Stimulated activated CD4-positive, alpha-beta T cell treated with anti-CD3 and anti-CD28 coated beads, Interleukin-15, amount 100 ng/mL, for 1 hour (primary cell): ENCODE data around the gene SEMA3E.

Experiments
- DNase-seq, 2 donors: peaks; one replicate each; pipeline ENCODE4 v3.0.0-alpha.2; 2020; ENCODE audit warnings: low read depth in 1 of 2, low spot score in 1 of 2

The SEMA3E gene

DNA sequence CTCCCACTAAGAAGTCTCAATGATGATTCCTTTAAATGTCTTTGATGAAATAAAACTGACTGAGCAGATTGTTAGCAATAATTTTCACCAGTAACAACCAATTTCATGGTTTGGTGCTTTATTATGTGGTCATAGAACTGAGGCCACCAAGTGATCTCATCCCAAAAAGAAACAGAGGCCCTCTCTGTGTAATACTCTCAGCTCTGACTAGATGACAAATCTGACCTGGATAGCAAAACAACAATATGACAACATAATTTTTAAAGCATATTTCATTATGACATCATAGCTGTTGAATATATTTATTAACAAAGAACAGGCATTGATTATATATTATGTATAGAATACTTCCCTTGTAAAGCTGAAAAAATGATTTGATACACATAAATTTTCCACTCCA lies 5.9 kb downstream of the SEMA3E start:
- no peak for DNase-seq

DNA sequence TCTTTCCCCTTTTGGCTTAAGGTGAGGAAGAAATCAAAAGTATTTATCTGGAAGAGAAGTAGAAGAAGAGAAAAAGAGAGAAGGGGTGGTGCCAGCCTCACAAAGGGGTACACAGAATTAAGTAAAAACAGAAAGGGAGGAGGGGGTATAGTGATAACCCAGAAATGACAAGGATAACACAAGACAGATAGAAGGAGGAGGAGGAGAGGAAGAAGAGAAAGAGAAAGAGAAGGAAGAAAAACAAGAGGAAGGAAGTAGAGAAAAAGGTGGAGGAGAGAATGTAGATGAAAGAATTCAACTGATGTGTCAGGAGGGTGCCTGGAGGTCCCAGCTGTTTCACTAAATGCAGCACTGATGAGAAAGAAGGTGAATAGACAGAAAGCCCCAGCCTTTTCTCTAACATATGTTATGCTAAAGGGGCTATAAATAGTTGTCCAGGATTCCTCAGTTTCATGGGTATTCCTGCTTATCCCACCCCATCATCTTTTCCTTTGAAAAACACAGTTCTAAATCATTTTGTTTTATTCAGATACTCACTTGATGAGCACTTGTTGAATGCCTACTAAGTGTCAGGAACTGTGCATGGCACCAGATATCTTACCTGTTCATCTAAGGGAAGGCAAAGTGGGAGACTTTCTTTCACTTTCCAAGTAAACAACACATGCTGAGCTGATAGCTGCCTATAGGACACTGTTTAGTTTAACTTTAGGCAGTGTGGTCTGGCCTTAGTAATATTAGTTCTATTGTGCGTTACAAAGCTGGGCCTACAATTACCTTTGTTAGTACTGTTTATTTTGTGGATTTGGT lies 8.0 kb downstream of the SEMA3E start:
- no peak for DNase-seq

DNA sequence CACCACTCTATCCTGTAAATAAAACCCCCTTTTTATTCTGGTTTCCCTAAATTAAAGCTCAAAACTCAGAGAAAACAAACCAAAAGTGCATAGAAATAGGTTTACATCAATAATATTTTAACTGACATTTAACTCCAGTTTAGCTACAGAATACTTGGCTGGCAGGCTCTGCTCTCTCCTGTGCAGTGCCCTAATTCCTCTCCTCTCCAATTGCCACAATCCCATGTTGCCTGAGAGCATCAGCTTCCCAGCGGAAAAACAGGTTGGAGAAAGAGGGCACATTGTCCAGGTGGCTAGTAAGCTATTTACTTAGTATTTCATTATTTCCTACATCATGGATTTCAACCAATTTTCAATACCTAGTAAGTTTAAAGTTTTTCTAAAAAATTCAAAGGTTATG lies 8.7 kb downstream of the SEMA3E start:
- no peak for DNase-seq

DNA sequence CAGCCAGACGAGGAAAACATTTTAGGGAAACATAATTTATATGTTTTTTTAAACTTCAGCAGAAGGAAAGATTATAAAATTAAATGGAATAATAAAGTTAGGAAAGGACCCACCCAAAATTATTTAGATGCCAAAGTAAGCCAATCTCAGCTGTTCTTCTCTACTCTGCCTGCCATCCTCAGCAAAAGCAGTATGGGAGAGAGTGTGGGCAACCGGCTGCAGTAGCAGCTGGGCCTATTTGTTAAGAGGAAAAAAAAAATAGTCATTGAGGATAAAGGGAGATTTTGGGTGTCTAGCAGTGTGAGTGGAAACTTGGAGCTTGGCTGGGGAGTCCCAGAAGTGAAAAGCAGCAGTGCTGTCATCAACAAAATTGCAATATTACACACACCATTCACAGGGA lies 15.4 kb downstream of the SEMA3E start:
- no peak for DNase-seq

DNA sequence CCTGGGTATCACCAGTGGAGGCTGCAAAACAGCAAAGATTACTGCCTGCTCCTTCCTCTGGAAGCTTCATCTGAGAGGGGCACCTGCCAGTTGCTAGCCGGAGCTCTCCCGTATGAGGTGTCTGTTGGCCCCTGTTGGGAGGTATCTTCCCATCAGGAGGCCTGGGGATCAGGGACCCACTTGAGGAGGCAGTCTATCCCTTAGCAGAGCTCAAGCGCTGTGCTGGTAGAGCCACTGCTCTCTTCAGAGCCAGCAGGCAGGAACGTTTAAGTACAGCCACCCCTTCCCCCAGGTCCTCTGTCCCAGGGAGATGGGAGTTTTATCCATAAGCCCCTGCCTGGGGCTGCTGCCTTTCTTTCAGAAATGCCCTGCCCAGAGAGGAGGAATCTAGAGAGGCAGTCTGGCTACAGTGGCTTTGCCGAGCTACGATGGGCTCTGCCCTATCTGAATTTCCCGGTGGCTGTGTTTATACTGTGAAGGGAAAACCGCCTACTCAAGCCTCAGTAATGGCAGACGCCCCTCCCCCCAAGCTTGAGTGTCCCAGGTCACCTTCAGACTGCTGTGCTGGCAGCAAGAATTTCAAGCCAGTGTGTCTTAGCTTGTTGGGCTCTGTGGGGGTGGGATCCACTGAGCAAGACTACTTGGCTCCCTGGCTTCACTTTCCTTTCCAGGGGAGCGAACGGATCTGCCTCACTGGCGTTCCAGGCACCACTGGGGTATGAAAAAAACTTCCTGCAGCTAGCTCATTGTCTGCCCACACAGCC lies 19.6 kb downstream of the SEMA3E start:
- no peak for DNase-seq

DNA sequence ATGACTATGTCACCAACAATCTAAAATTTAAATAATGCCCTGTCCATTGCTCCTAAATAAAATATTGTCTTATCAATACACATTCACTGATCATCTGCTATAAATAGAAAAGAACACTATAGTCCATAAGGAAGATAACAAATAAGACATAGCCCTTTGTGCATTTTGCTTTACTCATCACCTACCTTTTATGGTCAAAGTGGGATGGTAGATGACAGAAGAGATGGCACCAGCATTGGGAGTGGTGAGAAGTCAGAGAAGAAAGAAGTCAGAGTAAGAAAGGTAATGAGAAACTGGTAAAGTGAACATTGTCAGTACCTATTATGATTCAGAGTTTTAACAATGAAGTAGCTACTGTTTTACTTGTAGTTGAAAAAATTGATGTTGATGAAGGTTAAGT lies 31.1 kb downstream of the SEMA3E start:
- DNase-seq, result no peak

DNA sequence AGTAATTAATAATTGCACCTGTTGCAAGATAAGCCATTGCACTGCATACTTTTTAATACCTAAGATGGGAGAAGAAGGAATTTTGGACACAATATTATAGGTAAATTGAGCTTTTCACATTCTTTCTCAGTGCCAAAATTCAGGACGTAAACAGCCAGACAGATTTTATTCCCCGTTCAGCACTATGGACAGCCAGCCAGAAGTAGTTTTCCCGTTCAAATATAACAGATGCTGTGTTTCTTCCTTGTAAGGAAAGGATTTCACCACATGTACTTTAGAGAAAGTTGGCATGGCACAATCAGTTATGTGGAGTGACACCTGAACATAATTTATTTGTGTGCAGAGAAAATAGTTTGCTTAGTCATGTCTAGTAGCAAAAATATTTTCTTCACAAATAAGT lies 34.8 kb downstream of the SEMA3E start:
- DNase-seq, result no peak

DNA sequence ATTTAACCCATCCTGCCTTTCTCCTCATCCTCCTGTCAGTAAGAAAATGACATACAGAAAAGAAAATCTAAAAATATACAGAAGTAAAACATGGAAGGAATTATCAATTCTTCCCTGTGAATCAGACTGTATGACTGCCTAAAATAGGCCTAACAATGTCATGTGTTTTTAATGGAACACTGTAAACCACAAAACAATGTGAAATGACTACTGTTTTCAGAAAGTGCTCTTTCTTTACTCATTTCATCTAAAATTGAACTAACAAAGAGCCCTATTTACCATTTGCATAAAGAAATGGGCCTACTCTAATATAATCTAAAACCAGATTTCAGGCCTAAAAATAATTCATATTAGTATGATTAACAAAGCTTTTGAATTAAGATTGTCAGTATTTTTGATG lies 35.7 kb downstream of the SEMA3E start:
- DNase-seq, result no peak

DNA sequence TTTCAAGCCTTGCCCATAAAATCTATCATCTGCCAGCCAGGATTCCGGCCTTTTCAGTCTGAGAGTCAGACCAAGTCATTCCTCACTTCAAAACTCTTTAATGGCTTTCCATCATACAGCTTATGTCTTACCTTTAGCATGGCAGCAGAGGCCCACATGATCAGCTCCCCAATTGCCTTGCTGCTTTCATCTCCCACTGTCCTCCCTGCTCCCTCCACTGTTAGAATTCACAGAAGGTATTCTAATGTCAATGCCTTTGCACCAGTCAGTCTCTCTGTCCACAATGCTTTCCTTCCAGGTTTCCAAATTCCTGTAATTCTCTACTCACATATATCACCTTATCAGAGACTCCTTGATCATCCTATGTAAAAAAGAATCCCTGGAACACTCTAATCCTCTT lies 37.2 kb downstream of the SEMA3E start:
- no peak for DNase-seq

DNA sequence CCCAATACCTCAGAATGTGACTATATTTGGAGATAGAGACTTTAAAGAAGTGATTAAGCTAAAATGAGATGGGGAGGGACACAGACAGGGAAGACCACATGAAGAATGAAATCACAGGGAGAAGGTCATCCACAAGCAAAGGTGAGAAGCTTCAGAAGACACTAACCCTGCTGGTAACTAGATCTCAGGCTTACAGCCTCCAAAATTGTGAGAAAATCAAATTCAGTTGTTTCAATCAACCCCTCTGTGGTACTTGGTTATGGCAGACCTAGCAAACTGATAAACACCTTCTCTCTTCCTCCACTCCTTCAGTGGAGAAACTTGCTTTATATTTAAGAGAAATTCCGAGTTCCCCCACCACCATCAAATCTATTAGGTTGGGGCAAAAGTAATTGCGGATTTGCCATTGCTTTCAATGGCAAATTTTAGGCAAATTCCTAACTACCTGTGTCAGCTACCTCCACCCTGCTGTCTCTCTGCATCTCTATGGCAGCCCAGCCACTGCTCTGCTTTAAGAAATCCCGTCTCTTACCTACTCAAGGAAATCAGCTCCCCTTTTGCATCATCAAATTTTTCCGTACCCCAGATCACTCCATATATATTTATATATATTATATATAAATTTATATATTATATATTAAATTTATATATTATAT lies 38.2 kb downstream of the SEMA3E start:
- DNase-seq, result no peak

DNA sequence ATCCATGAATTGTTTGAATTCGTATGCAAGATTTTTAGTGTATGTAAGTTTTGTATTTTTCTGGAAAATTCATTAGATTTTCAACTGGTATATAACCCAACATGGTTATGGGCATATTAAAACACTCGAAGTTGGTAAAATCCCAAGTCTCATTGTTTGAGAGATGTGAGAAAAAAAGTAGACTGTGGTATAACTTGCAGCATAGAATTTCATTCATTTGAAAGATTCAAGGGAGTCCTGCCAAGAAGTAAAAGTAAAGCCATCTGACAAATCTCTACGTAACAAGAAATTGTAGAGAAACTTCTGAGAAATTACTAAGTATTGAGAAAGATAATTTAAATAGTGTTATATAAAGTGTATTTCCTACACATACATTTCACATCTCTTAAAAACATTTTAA lies 40.2 kb downstream of the SEMA3E start:
- DNase-seq, result no peak

DNA sequence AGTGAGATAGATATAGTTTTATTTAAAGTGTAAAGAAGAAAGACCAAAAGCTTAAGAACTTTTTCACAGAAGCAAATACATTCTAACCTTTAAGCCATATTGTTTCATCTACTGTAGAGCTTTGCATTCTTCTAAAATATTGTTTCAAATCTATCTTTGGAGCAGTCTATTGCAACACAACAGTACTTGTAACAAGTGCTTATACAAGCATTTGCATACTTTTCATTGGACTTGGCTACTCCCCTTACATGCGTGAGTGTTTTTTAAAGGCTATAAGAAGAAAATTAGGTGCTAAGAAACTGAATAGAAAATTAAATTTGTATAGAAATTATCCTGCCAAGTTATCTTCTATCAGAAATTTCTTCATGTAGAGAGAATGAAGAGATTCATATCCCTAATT lies 45.3 kb downstream of the SEMA3E start:
- DNase-seq, result no peak

DNA sequence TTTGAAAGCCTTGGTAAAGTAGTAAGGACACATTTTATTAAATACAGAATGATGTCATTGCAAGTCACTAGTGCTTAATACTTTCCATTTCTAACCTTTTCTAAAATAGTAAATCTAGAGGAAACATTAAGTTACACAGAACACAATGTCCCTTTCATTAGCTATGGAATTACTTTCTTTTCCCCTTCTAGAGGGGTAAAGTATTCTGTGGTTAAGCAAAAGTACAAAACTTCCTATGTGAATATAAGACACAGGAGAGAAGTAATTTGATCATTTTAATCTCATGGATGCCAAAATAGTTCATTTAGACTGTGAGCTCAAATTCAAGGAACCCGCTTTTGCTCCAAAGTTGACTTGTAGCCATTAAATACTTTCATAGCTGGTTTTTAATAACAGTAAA lies 49.8 kb downstream of the SEMA3E start:
- DNase-seq, result no peak

DNA sequence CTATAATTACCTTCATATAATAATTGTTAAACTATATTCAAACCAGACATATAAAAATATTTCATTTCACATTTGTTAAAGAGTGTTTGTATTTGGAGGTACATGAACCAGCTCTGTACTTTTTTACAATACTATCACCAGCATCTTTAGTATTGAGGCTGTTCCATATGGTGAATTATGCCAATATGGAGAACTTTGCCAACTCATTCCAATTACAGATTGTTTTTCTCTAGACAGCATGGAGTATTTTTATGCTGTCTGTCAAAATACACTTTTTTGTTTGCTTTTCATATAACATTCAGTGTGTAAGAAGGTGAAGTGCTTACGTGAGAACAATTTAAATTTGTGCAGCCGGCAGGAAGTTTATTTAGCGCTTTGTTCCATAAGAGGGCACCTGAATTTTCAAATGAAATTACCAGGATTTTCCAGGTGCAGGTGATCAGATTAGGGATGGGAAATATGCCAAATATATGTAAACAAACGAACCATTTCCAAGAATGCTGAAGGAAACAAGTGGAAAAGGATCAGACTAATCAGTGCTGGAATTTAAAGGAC lies 54.9 kb downstream of the SEMA3E start:
- DNase-seq, result no peak

DNA sequence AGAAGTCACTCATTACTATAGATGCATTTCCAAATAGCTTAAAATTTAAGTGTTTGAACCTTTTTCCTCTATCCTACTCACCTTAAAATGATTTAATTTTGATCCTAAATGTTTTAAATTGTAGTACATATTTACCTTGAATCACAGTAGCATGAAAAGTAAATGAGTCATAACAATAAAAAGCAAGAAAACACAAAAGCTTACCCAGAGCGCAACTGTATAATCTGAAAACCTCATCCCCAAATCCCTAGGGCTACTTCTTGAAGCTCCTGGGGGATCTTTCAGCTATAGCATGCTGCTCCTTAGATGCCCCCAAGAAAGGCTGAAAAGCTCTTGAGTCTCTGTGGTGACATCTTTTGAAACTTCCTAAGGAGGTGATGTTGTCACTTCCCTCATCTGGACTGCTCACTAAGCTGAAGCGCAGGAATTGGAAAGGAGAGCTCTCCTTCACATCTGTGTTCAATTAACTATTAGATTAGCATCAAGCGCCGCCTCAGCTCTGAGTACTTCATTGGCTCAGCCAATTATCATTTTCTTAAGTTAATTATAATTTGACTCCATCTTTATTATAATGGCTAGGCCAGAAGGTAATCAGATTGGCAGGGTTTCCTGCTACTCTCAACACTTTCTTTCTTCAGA lies 60.2 kb downstream of the SEMA3E start:
- DNase-seq, result no peak

DNA sequence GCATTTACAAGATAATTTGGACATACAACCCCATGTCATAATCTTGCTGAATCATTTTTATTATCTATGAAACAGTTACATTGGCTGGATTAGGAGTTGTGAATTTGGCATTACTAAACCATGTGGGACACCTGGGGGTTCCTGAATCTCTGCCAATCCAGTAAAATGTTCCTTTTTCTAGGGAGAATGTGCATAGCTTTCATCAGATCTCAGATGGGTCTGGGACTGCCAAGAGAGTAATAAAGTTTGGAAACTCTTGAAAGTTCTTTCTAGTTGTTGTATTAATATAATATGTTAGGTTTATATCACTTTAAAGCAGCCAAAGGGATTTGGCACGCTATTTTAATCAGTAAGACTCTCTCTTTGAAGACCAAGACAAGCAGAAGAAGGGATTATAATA lies 62.7 kb downstream of the SEMA3E start:
- no peak for DNase-seq

DNA sequence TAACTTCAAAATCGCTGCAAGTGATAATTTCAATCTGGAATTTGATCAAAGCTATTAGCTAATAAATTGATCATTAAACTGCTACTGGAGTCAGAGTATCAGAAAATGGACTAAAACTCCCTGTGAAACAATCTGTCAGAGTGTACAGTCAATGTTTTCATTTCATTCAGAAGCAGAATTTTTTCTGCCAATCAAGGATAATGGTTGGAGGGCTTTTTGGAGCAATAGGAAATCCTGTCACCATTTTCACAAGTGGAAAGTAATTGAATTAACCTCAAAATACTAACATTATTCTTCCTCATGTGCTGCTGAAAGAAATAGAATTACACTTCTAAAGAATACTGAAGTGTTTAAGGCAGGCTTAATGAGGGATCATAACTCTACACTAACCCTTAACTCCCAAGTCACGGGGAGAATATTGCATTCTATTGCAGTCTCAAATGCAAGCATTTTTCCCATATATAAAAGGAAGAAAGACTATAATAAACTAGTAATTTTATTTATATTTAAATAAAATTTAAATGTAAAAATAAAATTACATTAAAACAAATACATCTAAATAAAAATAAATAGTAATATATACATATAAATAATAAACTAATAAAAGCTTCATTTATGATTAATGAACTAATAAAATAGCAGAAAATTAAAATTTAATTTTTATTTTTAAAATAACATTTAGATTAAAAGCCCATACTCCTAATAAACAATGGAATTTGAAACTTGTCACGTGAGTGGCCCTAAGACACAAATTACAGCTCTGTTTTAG lies 67.1 kb downstream of the SEMA3E start:
- DNase-seq, result no peak

DNA sequence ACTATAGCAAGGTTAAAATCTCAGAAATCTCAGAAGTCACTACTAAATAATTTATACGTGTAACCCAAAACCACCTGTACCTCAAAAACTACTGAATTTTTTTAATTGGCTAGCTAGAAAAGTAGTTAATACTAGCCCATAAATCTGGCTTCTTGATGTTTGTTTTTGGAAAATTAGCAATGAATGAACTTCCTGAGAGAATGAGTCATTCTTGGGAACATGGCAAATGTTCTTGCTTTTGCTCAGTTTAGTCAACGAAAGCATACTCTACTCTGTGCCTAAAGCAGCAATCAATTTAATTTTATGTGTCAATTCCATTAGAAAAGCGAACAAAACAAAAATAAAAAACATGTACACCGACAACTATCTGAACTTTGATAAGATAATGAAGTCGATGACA lies 69.2 kb downstream of the SEMA3E start:
- DNase-seq, result no peak

DNA sequence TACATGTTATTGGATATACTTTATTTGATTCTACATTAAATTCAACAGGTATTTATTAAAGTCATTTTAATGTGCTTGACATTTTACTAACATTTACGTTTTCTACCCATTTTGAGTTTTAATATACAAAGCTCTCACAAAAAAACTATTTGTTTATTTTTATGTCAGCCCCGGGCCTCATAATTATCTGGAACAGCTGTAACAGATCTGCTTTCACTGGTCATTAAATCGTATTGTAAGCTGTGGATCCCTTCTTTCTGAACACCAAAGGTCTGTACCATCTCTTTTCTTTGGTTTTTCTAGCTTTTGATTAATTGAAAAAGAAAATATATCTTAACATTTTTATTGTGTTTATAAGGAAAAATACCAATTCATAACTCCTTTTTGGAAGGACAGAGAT lies 73.5 kb downstream of the SEMA3E start:
- DNase-seq, result no peak

DNA sequence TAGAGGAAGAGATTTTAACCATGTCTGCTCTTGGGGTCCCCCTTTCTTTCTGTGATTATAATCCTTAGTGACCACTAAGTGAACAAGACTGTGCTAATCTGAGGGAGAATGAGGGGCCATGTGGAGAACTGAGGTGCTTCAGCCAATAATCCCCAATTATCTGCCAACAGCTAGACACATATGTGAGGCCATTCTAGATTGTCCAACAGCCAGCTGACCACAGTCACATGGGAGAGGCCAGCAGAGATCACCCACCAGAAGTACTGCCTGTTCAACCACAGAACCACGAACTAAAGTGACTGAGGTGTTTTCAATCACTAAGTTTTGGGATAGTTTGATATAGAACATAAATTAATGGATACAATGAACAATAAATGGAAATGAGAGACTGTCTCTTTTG lies 74.3 kb downstream of the SEMA3E start:
- DNase-seq, result no peak

DNA sequence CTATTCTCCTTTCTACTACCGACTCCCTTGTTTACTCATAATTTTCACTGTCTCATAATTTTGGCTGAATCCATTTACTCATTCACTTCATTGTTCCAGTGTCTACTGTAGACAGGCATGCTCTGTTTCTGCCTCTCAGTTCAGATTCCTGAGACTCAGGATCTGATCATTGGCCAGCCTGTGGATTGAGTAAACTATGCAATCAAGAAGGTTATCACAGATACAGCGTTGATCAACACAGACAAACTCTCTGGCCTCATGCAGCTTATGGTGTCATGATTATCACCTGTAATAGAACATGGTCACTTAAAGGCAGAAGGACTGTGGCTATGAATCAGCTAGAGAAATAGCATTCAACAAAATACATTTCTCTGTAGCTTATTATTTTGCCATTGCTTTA lies 86.0 kb downstream of the SEMA3E start:
- DNase-seq, result no peak
